Occipital lobe (tissue), 3 donors: ENCODE data around the gene MEF2C. TPM values are rescaled to one million over a fixed set of nuclear protein-coding genes. Genes with fewer than 3 reads are reported as not detected.

Experiments
- DNase-seq: peaks from one replicate; lab custom pipeline; 2025; lab: John Stamatoyannopoulos, UW
- small RNA-seq: library from RNA; depleted of rRNA; stranded (forward); fragments of <200 nt; gene quantifications from one replicate; pipeline ENCODE3, GENCODE V24; 2014
- total RNA-seq: library from RNA; depleted of rRNA; stranded (reverse); fragments of >200 nt; gene quantifications from one replicate; pipeline ENCODE4 v1.2.3, GENCODE V29; 2014

Gene MEF2C
- total RNA-seq, 1 donor from 2014 or later: 2,088 TPM

DNA sequence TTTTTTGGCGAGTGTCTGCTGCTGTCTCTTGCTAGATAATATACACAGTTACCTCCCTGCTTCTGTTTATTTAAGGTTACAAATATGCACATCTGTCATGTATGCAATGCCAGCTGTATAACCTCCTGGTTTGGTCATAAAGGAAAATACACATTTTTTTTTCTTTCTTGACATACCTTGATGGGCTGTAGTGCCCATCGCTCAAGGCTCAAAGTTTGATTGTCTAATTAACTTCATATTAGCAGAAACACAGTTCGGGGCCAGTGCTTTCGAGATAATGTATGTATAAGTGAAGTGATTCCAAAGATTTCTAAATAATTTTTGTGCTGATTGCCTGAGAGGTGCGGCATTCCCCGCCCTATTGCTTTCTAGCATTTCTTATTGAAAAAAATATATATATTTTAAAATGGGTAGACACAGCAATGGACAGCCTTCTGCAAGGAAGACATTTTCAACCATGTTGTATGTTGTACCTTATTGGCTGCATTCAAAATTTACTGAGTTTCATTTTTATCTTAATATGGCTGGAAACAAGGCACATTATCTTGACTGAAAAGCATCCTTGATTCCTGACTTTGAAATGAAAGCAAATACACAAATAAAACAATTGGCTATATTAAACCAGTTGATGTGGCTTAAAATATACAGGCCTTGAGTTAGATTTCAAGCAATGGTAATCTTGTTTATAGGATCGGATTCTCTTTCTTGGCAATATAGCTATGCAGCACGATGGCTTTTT is 206.2 kb downstream of the MEF2C start:
- DNase-seq: no peak

DNA sequence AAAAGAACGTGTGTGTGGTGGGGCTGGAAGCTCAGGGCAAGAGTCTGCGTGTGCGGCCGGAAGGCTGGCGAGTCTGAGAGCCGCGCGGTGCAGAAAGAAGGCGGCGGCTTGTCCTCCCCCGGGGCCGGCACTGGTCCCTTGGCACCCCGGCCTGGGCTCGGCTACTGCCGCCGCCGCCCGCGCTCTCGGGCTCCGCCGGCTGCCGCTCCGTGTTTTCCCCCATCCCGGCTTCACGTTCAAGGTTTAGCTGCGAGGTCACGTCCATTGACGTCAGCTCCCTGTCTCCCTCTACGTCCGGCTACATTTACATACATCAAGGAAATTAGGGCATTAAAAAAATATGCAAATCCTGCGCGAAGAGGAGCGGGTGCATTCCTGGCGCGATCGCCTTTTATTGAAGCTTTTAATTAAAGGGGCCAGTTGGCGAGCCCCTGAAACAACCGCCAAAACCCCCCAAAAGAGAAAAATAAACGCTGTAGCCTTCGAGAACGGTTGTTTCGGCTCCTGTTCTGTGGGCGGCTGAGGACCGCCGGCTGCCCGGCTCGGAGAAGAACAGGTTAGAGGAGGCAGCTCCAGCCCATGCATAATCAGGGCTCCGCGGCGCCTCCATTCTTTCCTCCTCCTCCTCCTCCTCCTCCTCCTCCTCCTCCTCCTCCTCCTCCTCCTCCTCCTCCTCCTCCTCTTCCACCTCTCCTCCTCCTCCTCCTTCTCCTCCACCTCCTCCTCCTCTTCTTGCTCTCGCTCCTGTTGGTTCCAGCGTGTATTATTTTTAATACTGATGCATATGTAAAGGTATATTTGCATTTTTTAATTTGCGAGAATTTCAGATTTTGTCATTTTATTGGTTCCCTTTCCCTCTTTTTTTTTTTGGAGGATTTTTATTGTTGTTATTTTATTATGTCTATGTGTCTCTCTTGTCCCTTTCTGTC is 207.0 kb downstream of the MEF2C start:
- DNase-seq: peak; percentile 78

DNA sequence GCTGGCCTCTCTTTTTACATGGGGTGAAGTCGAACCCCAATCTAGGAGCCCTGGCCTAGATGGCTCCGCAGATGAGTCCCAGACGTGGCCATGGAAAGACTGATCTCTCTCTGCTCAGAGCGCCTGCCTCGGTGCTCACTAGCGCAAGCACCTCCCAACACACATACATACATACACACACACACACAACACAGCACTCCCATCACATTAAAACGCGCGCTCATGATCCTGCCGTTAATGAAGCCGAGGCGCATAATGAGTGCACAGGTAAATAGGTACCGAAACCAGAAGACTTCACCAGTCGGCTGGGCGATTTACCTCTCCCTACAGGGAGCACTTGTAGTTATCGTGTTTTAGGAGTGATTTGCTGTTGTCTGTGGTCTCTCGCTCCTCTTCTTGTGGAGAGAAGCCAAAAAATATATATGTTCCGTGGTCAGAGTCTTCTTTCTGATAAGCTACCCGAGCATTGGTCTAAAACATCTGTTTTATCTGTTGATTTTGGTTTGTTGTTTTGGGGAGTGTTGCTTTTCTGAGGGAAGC is 207.7 kb downstream of the MEF2C start:
- no peak for DNase-seq

DNA sequence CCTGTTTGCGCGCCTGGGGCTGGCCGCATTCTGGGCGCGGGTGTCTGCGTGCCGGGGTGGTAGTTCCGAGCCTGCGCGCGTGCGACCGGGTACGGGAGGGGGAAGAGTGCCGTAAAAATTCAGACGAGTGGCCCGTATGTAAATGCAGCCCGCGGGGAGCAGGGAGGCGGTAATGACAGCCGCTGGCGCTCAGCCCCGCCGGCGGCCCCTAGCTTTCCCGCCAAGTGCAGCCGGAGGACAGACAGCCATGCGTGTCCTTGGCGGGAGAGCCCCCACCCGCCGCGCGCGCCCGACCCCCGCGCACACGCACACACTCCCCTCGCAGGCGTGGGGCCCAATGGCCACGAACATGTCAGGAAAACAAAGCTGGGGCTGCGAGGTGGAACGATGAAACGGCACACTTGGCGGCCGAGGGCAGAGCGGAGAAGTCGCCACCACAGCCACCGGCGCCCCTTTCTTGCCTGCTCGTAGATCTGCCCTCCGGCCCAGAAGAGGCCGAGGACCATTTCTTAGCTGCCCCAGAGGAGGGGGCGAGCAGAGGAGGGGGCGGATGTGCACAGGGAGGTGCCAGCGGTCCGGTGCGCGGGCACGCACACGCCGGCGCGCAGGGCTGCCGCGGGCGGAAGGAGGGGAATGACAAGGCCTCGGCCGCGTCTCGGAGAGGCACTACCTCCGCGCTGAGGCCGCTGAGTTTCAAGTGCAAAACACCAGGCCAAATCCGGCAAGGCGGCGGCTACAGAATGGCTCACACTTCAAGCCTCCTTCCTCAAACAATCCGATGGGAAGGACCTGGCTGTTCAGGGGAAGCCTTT is 208.4 kb downstream of the MEF2C start:
- peak; percentile 81 for DNase-seq

DNA sequence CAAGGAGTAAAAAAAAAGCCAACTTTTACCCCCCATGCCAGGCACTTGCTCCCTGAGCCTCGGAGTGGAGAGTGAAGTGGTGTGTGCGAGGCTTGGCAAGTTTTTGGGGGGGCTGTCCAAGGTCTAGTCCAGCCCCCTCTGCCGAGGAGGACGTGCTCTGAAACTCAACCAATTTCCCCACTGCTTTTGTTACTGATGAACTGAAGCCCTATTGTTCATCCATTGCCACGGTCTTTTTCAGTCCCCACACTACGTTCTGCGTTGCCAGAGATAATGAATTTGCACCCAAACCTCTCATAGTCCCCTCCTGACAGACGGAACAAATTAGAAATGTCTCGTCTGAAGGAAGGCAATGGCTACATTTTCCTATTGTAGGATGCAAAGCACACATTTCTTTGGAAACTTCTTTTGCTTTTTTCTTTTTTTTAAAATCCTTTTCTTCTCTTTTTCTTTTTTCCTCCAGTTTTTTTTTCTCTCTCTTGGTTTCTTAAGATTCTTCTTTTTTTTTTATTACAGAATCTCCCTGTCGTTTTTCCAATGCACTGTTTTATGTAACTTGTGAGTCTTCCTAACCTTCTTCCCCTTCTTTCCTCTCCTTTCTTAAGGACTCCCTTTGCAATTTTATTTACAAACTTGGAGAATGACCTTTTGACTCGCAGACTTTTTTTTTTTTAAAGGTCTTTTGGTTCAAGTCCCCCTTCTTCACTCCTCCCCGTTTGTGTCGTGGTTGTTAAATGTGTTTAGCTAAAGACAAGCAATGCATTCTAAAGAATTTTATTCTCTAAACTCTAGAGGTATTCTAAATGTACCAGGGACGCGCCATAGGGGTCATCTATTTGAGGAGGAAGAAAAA is 209.5 kb downstream of the MEF2C start:
- DNase-seq: peak; percentile 56

DNA sequence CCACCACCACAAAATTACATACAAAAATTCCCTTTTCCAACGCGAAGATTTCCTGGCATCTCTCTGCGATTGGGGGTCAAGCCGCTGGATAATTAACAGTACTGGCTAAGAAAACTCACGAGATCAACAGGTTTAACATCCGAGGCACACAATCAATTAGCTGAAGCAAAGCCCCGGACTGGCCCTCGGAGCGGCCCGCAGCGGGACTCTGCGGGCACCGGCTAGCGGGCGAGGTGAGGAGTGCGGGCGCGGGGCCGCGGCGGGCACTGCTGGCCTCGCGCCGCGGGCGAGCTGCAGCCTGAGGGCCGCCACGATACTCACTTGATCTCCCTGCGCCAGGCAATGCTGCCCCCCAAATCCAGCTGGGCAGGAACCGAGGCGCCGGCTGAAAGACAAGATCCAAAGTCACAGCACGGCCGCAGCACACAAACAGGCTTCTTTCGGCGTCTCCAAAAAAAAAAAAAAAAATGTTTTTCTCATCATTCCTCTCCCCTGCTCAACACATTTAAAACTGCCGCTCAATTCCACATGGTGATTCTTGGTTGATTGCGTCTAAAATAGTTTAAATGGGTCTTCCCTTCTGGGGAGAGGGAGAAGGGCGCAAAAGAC is 210.2 kb downstream of the MEF2C start:
- no peak for DNase-seq

DNA sequence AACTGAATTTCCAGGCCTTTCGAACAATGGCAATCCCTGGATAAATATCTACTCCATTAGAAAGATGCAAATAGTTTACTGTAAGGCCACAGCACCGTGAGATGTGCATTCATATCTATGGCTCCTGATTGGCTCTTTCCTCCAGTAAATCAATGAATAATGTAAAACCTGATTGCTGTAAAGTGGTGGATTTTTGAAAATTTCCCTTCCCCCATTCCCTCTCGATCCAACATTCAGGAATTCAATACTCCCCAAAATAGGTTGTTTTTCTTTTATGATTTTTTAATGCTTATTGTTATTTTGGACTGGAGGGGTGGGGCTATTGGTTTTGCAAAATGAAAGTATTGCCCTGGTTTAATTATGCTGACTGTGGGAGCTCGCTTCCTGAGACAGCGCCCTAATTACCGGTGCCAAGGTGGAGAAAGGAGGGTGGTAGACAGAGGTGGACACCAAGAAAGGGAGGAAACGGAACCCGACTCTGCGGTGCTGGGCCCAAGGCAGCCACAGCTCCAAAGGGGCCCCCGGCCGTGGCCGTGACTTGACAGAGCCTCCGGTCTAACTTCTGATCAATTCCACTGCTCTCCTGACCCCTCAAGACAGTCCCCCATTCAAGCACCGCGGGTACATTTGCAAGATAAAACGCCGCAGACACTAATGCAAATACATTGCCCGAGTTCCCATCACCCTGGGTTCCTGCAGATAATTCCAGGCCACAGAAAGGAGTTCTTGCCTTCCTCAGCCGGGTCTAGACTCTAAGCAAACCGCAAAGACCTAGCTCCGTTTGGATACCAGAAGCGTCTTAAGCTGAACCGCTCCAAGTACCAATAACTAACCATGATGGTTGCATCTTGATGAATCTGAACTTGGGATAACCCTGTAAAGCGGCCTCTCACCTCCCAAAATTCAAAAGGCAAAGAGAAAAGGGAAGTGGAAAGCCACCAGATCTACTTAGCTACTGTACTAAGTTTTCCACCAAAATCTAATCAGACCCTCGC is 211.2 kb downstream of the MEF2C start:
- no peak for DNase-seq

DNA sequence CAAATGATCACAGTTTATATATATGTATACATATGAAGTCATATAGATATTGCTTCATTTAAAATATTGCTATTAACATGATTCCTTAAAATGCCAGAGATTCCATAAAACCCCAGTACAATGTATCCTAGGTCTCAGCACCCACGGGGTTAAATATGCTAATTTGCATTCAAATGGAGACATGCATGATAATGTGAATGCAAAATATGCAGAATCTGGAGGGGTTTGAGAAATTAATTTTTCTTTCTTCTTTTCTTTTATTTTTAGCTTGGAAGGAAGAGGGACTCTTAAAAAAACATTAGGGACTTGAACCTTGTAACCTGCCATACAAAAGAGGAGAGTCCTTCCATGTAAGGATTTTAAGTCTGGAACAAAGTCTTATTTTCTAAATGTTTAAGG is 211.9 kb downstream of the MEF2C start:
- DNase-seq: no peak

DNA sequence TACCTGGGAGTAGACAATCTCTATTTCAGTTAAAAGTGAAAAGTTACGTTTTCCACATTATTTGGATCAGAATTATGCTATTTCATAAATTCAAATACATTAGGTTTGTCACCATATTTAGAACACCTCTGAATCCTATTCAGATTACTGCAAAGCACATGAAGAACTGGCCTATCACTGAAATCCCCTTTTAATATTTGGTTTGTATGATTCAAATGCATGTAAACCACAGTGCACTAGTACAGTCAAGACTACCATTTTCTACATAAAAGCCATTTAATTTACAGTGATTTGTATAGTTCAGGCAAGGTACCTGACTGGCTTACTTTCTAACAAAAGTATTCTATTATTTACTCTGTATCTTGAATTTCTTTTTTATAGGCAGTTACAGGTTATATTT is 212.5 kb downstream of the MEF2C start:
- no peak for DNase-seq

DNA sequence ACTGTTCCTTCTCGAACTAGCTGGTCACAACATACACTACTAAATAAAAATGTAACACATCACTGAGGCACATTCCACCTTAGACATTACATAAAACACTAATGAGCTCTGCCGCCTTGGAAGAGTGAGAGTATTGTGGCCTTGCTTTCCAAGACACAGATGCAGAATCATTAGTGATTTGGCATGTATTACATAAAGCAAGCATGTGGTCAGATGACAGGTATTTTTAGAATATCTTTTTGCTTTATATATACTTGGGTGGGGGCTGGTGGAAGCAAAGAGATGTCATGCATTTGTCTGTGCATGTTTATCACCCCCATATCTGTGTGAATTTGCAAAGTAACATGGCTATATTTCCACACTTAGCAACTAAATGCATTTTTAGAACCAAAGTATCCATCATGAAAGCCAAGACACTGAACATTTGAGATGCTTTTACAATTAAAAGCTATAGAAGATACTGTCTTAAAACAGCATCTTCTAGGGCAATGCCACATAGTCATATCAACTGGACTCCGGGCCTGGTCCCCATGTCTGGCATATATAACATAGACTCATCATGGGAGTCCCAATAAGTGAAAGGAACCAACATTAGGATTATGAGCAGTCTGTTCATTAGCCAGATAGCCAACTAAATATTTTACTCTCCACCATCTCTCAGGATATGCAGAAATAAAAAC is 213.5 kb downstream of the MEF2C start:
- DNase-seq: no peak

DNA sequence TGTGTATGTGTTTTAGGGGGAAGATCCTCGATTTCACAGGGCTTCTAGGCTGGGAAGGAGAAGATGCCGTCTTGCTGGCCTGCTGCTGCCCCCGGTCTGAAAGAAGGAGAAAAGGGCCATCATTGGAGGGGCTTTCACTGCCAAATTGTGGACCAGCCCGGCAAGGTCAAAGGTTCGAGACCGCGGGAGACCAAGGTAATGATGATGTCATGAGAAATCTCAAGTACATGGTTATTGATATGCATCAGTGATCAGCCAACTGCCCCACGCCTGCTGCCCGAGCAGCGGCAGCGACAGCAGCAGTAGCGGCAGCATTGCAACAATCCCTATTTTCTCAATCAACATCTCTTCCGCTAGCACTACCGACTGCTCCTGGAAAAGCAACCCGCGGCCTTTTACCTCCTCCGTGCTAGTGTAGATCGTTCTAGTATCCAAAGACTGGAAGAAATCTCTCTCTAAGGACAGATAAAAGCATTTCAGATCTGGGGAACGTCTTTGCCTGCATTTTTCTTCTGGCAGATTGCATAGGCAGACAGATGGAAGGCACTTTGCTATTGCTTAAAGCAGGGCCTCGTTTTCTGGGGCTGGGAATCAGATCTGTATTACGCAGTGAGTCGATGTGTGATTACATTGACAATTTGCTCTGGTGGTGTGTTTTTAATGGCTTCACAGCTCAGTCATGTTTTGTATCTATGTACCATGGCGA is 215.3 kb downstream of the MEF2C start:
- DNase-seq: no peak

Small RNA genes within 50 kb of the gene (small RNA-seq; reads per million reads assigned to genes)
- gene AC008525.2: not detected
